Upper lobe of right lung (tissue), 1 donor: ENCODE measurements around the gene ZNF468. TPM values are rescaled to one million over a fixed set of nuclear protein-coding genes. Genes with fewer than 3 reads are reported as not detected.
"Not testable (repeated sequence)": the region's sequence is repeated elsewhere in the genome, so short reads cannot be mapped to it uniquely, and the experiment has no call there.

Experiments
- ATAC-seq: fragments of 200-7000 bp; cut with Tn5 transposase; one replicate; pipeline ENCODE4 v1.9.1; 2020; ENCODE audit warnings: mild to moderate bottlenecking, moderate library complexity
- DNase-seq: peaks from one replicate; pipeline ENCODE4 v3.0.0-alpha.2; 2020
- H3K27ac ChIP-seq: fragments of 200-600 bp; one replicate; pipeline ENCODE4 v1.8.0; 2022
- H3K27me3 ChIP-seq: fragments of 200-600 bp; one replicate; pipeline ENCODE4 v1.8.0; 2022; ENCODE audit warnings: mild to moderate bottlenecking
- H3K36me3 ChIP-seq: fragments of 200-600 bp; one replicate; pipeline ENCODE4 v1.8.0; 2022
- H3K4me1 ChIP-seq: fragments of 200-600 bp; one replicate; pipeline ENCODE4 v1.8.0; 2022
- H3K4me3 ChIP-seq: fragments of 200-600 bp; one replicate; pipeline ENCODE4 v1.8.0; 2022; ENCODE audit warnings: mild to moderate bottlenecking
- H3K9me3 ChIP-seq: fragments of 200-600 bp; one replicate; pipeline ENCODE4 v1.8.0; 2022
- intact Hi-C: fragments of 100-400 bp; cut with DNase I; formaldehyde crosslinking; loops from one replicate; pipeline ENCODE4 v1.11.0; 2022
- total RNA-seq: library from RNA; stranded (reverse); fragmentation: NEBNext Ultra II Directional; extraction: Animal tissue kit (Norgen Biotek cat#: 25700); gene quantifications from one replicate; pipeline ENCODE4 v1.2.1, GENCODE V29; 2021
- TF ChIP-seq, protein P1 (sequence below): fragments of 200-600 bp; IDR thresholded peaks from one replicate; pipeline ENCODE4 v1.8.0; 2022; ENCODE audit warnings: antibody characterized with exemption
- donor health status: DM: no; HTN: yes; CAD: no; lungs with severe emphysema.

Gene ZNF468
- total RNA-seq, 1 donor from 2014 or later, result 11.8 TPM

DNA sequence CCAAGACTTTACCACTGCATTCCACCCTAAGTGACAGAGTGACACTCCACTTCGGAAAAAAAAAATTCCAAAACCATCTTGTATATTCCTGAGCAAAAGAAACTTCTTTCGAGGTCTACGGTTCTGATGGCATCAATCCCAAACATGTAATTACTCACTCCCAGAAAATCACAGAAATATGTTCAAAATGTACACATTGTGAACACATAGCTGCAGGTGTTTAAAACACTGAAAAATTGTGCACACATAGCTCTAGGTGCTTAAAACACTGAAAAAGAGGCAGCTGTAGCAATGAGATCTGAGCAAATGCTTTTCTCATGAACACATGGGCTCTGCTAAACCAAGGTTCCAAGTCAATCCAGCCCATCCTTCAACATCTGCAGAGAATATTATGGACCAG is 14.0 kb upstream of the ZNF468 start:
- no peak for ATAC-seq
- H3K4me1 ChIP-seq, result no peaks in the 10 kb centered on the region
- TF ChIP-seq, protein P1, sequence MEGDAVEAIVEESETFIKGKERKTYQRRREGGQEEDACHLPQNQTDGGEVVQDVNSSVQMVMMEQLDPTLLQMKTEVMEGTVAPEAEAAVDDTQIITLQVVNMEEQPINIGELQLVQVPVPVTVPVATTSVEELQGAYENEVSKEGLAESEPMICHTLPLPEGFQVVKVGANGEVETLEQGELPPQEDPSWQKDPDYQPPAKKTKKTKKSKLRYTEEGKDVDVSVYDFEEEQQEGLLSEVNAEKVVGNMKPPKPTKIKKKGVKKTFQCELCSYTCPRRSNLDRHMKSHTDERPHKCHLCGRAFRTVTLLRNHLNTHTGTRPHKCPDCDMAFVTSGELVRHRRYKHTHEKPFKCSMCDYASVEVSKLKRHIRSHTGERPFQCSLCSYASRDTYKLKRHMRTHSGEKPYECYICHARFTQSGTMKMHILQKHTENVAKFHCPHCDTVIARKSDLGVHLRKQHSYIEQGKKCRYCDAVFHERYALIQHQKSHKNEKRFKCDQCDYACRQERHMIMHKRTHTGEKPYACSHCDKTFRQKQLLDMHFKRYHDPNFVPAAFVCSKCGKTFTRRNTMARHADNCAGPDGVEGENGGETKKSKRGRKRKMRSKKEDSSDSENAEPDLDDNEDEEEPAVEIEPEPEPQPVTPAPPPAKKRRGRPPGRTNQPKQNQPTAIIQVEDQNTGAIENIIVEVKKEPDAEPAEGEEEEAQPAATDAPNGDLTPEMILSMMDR, result no peak
- no peak overlapping the region for H3K27ac ChIP-seq
- no peak for DNase-seq
- no peak overlapping the region for H3K4me3 ChIP-seq
- no peaks in the 10 kb centered on the region for H3K9me3 ChIP-seq
- intact Hi-C loops, result no loop called here
- H3K36me3 ChIP-seq, result no peaks in the 10 kb centered on the region
- H3K27me3 ChIP-seq, result no peaks in the 10 kb centered on the region

DNA sequence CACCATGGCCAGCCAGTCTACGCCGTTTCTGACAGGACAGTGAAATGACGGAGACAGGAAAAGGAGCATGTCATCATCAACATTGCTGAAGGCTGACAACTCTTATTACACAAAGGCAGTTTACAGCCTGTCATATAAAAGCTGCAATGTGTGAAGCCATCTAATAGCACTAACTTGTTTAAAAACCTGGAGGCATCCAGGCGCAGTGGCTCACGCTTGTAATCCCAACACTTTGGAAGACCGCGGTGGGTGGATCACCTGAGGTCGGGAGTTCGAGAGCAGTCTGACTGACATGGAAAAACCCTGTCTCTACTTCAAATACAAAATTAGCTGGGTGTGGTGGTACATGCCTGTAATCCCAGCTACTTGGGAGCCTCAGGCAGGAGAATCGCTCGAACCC is 10.6 kb upstream of the ZNF468 start:
- H3K36me3 ChIP-seq, intact Hi-C loops, ATAC-seq, H3K4me3 ChIP-seq, H3K27ac ChIP-seq, H3K9me3 ChIP-seq, DNase-seq, H3K27me3 ChIP-seq, H3K4me1 ChIP-seq: not testable (repeated sequence)

DNA sequence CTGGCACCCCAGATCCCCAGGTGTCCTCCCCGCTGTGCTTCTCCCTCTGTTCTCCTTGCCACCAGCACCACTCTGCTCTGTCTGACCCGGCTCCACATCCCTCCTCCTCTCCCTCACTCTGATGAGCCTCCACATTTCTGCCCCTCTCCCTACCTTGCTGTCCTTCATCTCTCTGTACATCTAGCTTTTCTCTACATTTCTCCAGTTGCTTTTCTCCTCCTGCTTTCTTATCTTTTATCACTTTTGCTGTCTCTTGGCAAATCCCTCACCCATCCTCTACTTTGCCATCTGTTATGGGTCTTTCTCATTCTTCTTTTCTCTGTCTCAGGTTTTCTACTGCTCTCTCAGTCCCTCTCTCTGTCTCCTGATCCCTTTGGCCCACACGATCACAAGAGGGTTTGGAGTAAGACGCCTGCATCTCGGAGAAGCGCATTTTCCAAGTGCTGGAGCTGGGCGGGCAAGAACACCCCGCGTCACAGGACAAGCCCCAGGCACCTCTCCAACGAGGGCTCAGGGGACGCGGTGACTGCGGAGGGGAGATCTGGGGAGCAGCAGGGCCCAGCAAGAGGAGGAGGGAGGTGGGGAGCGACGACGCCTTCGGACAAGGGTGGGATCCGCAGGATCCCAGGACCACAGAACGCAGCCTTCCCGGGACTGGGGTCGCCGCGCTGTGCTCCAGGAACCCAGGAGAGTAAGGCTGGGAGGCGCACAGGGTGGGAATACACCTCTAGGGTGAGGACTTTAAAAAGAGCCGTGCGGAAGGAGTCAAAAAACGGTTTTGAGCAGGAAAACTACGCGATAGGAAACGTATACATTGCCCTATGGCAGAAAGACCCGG is 660 bp downstream of the ZNF468 start:
- H3K9me3 ChIP-seq, H3K4me1 ChIP-seq, DNase-seq, H3K27me3 ChIP-seq, intact Hi-C loops: not testable (repeated sequence)
- Histone ChIP-seq H3K36me3 (peaks cover 22% of the 10 kb centered on the region), H3K4me3 (peak overlapping the region; percentile 68), H3K27ac (peak overlapping the region; percentile 66)
- ATAC-seq, result peak; percentile 45

DNA sequence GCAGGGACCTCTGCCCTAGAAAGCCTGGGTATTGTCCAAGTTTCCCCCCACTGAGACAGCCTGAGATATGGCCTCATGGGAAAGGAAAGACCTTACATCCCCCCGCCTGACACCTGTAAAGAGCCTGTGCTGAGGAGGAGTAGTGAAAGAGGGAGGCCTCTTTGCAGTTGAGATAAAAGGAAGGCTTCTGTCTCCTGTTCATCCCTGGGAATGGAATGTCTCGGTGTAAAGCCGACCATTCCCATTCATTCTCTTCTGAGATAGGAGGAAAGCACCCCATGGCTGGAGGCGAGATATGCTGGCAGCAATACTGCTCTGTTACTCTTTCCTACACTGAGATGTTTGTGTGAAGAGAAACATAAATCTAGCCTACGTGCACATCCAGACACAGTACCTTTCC is 10.1 kb downstream of the ZNF468 start:
- H3K27me3 ChIP-seq, ATAC-seq, H3K27ac ChIP-seq, H3K4me1 ChIP-seq, intact Hi-C loops, DNase-seq, H3K4me3 ChIP-seq: not testable (repeated sequence)
- Histone ChIP-seq H3K36me3 (peaks cover 80% of the 10 kb centered on the region), H3K9me3 (peaks cover 22% of the 10 kb centered on the region)

DNA sequence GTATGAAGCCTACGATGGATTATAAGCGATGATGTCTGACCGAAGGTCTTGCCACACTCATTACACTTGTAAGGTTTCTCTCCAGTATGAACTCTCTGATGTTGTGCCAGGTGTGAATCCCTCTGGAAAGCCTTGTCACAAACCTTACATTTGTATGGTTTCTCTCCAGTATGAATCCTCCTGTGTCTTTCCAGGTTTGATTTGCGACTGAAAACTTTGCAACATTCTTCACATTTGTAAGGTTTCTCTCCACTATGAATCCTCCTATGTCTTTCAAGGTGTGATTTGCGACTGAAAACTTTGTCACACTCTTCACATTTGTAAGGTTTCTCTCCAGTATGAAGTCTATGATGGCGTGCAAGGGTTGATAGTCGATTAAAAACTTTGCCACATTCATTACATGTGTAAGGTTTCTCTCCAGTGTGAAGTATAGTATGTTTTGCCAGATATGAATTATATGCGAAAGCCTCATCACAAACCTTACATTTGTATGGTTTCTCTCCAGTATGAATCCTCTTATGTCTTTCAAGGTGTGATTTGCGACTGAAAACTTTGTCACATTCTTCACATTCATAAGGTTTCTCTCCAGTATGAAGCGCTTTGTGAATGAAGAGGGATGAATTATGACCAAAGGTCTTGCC is 16.5 kb downstream of the ZNF468 start:
- intact Hi-C loops, H3K27me3 ChIP-seq, DNase-seq, ATAC-seq, H3K4me3 ChIP-seq, H3K27ac ChIP-seq, H3K4me1 ChIP-seq: not testable (repeated sequence)
- peaks cover 78% of the 10 kb centered on the region for H3K9me3 ChIP-seq
- peaks cover 46% of the 10 kb centered on the region for H3K36me3 ChIP-seq

DNA sequence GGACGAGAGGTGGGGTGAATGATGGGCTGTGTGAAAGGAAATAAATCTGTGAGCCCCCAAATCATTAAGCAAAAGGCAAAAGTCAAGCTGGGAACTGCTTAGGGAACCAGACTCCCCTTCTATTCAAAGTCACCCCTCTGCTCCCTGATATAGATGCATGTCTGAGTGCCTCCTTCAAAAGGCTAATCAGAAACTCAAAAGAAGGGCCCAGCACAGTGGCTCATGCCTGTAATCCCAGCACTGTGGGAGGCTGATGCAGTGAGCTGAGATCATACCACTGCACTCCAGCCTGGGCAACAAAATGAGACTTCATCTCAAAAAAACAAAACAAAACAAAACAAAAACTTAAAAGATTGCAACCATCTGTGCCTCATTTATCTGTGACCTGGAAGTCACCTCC is 23.1 kb downstream of the ZNF468 start:
- DNase-seq, intact Hi-C loops, ATAC-seq, H3K4me1 ChIP-seq, H3K36me3 ChIP-seq, H3K4me3 ChIP-seq, H3K27ac ChIP-seq, H3K27me3 ChIP-seq: not testable (repeated sequence)
- peaks cover 30% of the 10 kb centered on the region for H3K9me3 ChIP-seq

DNA sequence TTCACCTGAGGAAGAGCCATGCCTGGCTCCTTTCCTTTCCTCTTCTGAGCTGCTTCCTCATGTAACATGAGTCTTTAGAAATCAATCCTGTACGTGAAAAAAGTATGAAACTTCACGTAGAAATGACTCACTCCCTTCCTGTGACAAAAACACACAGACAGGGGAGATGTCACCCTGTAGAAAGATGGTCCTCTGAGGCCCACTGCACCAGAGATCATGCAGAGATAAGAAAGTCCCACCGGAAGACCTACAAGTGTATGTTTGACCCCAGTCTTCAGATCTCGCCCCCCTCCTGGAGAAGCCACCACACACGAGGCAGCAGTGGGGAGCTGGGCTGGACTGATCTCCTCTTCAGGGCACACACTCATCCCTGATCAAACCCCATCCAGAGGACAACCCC is 23.9 kb downstream of the ZNF468 start:
- H3K4me3 ChIP-seq, intact Hi-C loops, DNase-seq, H3K27me3 ChIP-seq, H3K36me3 ChIP-seq, H3K4me1 ChIP-seq, ATAC-seq, H3K27ac ChIP-seq: not testable (repeated sequence)
- peaks cover 22% of the 10 kb centered on the region for H3K9me3 ChIP-seq

DNA sequence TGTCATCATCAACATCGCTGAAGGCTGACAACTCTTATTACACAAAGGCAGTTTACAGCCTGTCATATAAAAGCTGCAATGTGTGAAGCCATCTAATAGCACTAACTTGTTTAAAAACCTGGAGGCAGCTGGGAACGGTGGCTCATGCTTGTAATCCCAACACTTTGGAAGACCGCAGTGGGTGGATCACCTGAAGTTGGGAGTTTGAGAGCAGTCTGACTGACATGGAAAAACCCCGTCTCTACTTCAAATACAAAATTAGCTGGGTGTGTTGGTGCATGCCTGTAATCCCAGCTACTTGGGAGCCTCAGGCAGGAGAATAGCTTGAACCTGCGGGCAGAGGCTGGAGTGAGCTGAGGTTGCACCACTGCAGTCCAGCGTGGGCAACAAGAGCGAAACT is 27.6 kb downstream of the ZNF468 start:
- not testable (repeated sequence) for DNase-seq

DNA sequence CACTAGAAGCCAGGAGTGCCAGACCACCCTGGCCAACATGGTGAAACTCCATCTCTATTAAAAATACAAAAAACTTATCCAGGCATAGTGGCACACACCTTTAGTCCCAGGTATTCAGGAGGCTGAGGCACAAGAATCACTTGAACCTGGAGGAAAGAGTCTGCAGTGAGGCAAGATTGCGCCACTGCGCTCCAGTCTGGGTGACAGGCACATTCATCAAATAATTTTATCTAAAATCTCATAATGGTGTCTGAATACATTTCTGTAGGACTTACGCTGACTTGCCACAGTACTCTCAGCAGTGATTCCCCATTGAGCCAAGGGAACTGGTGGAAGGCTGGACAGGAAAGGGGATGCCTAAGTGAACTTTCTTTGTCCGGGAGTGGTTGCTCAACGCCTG is 31.7 kb downstream of the ZNF468 start:
- no peak for ATAC-seq
- Histone ChIP-seq H3K36me3 (no peaks in the 10 kb centered on the region), H3K27me3 (no peaks in the 10 kb centered on the region), H3K9me3 (no peaks in the 10 kb centered on the region), H3K27ac (no peak overlapping the region), H3K4me3 (no peak overlapping the region), H3K4me1 (peaks cover under 1% of the 10 kb centered on the region)
- intact Hi-C loops, result no loop called here
- TF ChIP-seq, protein P1, result no peak
- no peak for DNase-seq

More for the DNA sequence above, 27.6 kb downstream of the ZNF468 start:
- H3K9me3 ChIP-seq, H3K27me3 ChIP-seq, H3K27ac ChIP-seq, H3K36me3 ChIP-seq, H3K4me3 ChIP-seq, ATAC-seq, H3K4me1 ChIP-seq, intact Hi-C loops: not testable (repeated sequence)
